K562 (cell line): ENCODE measurements around the gene TRABD2B. TPM values are rescaled to one million over a fixed set of nuclear protein-coding genes. Genes with fewer than 3 reads are reported as not detected.
A peak's percentile ranks its signal among the peaks of the same experiment; 100 is the strongest.

Experiments
- ATAC-seq: fragments of 200-7000 bp; cut with Tn5 transposase; 3 replicates; pipeline ENCODE4 v1.9.1; 2020; ENCODE audit warnings: moderate library complexity
- BruUV-seq: library from RNA; stranded (reverse); fragments of 400-500 nt; replicated peaks from 2 replicates; lab custom pipeline; 2021; lab: Mats Ljungman, UMichigan
- CTCF ChIA-PET: fragments of 300-600 bp; formaldehyde crosslinking; extraction: SDS; loops from one replicate; lab custom pipeline; 2021; ENCODE audit warnings: low intra/inter-chr PET ratio; lab: Yijun Ruan, JAX
- POLR2A ChIA-PET: fragments of 300-600, 350-650 bp; sonication (Branson Sonifier 250); formaldehyde crosslinking; extraction: SDS; loops from one replicate; lab custom pipeline; 2021; ENCODE audit warnings: antibody characterized with exemption, inconsistent platforms; lab: Yijun Ruan, JAX
- DNase-seq, 4 experiments: peaks; one replicate each; pipeline versions ENCODE4 v3.0.0 to v3.0.0-alpha.2; 2011 to 2018; ENCODE audit warnings: low spot score in 3 of 4, mixed read lengths in 3 of 4; ENCODE audit errors: extremely low read depth in 1 of 4
- FAIRE-seq: peaks from 2 replicates; lab custom pipeline; 2011; peaks lifted over from hg19 to GRCh38; lab: Jason Lieb, UNC
- H2AFZ ChIP-seq: 2 replicates; pipeline ENCODE4 v1.6.0; 2011; ENCODE audit warnings: low read depth, low read length, control low read depth, inconsistent platforms
- H3K27ac ChIP-seq: fragments of 200-600 bp; 3 replicates; pipeline ENCODE4 v1.8.0; 2011; ENCODE audit warnings: low read depth, mild to moderate bottlenecking, control low read depth, inconsistent platforms, low read length, moderate library complexity, mixed read lengths; ENCODE audit errors: extremely low read depth
- H3K27me3 ChIP-seq, 2 experiments: fragments of 300-600 bp in 1 of 2; 2 replicates in 1 of 2; 3 replicates in 1 of 2; pipeline versions ENCODE4 v1.6.0 to v1.8.0; 2011; ENCODE audit warnings: inconsistent platforms in 2 of 2, low read length in 2 of 2, mild to moderate bottlenecking in 1 of 2, mixed read lengths in 1 of 2, moderate library complexity in 1 of 2; ENCODE audit not compliant: control insufficient read depth in 2 of 2, insufficient read depth in 2 of 2
- H3K36me3 ChIP-seq: fragments of 300-600 bp; 3 replicates; pipeline ENCODE4 v1.8.0; 2011; ENCODE audit warnings: mild to moderate bottlenecking, low read length, inconsistent platforms; ENCODE audit not compliant: control insufficient read depth, insufficient read depth
- H3K4me1 ChIP-seq, 2 experiments: fragments of 200-600 bp in 1 of 2; replicated peaks in 1 of 2; 2 replicates in 1 of 2; 3 replicates in 1 of 2; pipeline versions ENCODE4 v1.5.1 to v1.8.0; 2011; ENCODE audit warnings: inconsistent platforms in 2 of 2, low read length in 2 of 2, mild to moderate bottlenecking in 1 of 2, mixed read lengths in 1 of 2, moderate library complexity in 1 of 2; ENCODE audit not compliant: control insufficient read depth in 2 of 2, insufficient read depth in 2 of 2
- H3K4me2 ChIP-seq: 2 replicates; pipeline ENCODE4 v1.6.1; 2011; ENCODE audit warnings: low read length, control low read depth, inconsistent platforms, mixed read lengths; ENCODE audit not compliant: insufficient read depth
- H3K4me3 ChIP-seq: fragments of 200-600 bp; sonication (generic), shearing (Covaris generic); 2 replicates; pipeline ENCODE4 v1.5.1; 2016; ENCODE audit warnings: control low read depth, inconsistent platforms
- H3K79me2 ChIP-seq: fragments of 200-600 bp; 3 replicates; pipeline ENCODE4 v1.8.0; 2011; ENCODE audit warnings: low read length, inconsistent platforms; ENCODE audit not compliant: control insufficient read depth, insufficient read depth
- H3K9ac ChIP-seq, 2 experiments: 2 replicates each; pipeline versions ENCODE4 v1.6.0 to v1.6.1; 2011; ENCODE audit warnings: low read depth in 2 of 2, low read length in 2 of 2, control low read depth in 1 of 2, inconsistent platforms in 1 of 2, mild to moderate bottlenecking in 1 of 2, mixed read lengths in 1 of 2; ENCODE audit not compliant: insufficient read depth in 1 of 2
- H3K9me1 ChIP-seq: one replicate; pipeline ENCODE4 v1.6.0; 2011; ENCODE audit warnings: inconsistent platforms, mild to moderate bottlenecking, low read length, moderate library complexity; ENCODE audit not compliant: control insufficient read depth, insufficient read depth
- H3K9me3 ChIP-seq: replicated peaks from 2 replicates; pipeline ENCODE4 v1.5.1; 2011; ENCODE audit warnings: low read depth, low read length, inconsistent platforms; ENCODE audit not compliant: control insufficient read depth, insufficient read depth
- H4K20me1 ChIP-seq: replicated peaks from 2 replicates; pipeline ENCODE4 v1.6.1; 2011; ENCODE audit warnings: low read length, inconsistent platforms, mixed read lengths; ENCODE audit not compliant: control insufficient read depth, insufficient read depth
- ATF3 ChIP-seq, 2 experiments: fragments of 450-650 bp in 1 of 2; sonication (generic) in 1 of 2; formaldehyde crosslinking in 1 of 2; IDR thresholded peaks in 1 of 2; conservative IDR thresholded peaks in 1 of 2; 2 replicates each; pipeline versions ENCODE4 v1.6.1 to v1.8.1; 2016 to 2023; ENCODE audit warnings: mild to moderate bottlenecking in 2 of 2, moderate library complexity in 2 of 2, inconsistent platforms in 1 of 2, missing genetic modification reagents in 1 of 2
- CEBPB ChIP-seq: fragments of 450-650 bp; IDR thresholded peaks from 2 replicates; pipeline ENCODE4 v1.6.1; 2016; ENCODE audit warnings: missing genetic modification characterization, missing compliant biosample characterization
- CEBPG ChIP-seq, 3 experiments: fragments of 200-800 bp in 1 of 3; sonication (Bioruptor generic) in 1 of 3; sonication (generic) in 1 of 3; formaldehyde crosslinking in 1 of 3; IDR thresholded peaks in 2 of 3; conservative IDR thresholded peaks in 1 of 3; 2 replicates each; pipeline versions ENCODE4 v1.6.1 to v1.8.0; 2016 to 2022; ENCODE audit warnings: missing compliant biosample characterization in 2 of 3, missing genetic modification characterization in 2 of 3, mild to moderate bottlenecking in 1 of 3, missing genetic modification reagents in 1 of 3
- EHMT2 ChIP-seq: fragments of 450-650 bp; IDR thresholded peaks from 2 replicates; pipeline ENCODE4 v1.6.1; 2018; ENCODE audit warnings: antibody characterized with exemption
- PHB ChIP-seq: fragments of 250-450 bp; sonication (Bioruptor Pico); IDR thresholded peaks from 2 replicates; pipeline ENCODE4 v1.5.0; 2021
- SMAD1 ChIP-seq: fragments of 150-350 bp; IDR thresholded peaks from 2 replicates; pipeline ENCODE4 v1.6.1; 2014; ENCODE audit warnings: low read length, low read depth; ENCODE audit not compliant: partially characterized antibody
- SNAPC5 ChIP-seq: fragments of 250-450 bp; sonication (Bioruptor Pico); IDR thresholded peaks from 2 replicates; pipeline ENCODE4 v1.8.0; 2021; ENCODE audit warnings: moderate library complexity, mild to moderate bottlenecking, inconsistent platforms
- TAF9B ChIP-seq: fragments of 450-650 bp; IDR thresholded peaks from 2 replicates; pipeline ENCODE4 v1.6.1; 2018; ENCODE audit warnings: mild to moderate bottlenecking; ENCODE audit not compliant: partially characterized antibody
- TCF3 ChIP-seq: sonication (generic); formaldehyde crosslinking; IDR thresholded peaks from 2 replicates; pipeline ENCODE4 v1.4.0; 2020; ENCODE audit warnings: mild to moderate bottlenecking, missing genetic modification reagents
- ZNF589 ChIP-seq: fragments of 200-800 bp; sonication (Bioruptor generic); IDR thresholded peaks from 2 replicates; pipeline ENCODE4 v1.6.1; 2016; ENCODE audit warnings: low read depth, missing genetic modification characterization, missing compliant biosample characterization
- ZNF717 ChIP-seq: fragments of 250-450 bp; sonication (Bioruptor Pico); IDR thresholded peaks from 2 replicates; pipeline ENCODE4 v1.5.0; 2021
- WGBS: fragments of 100-300 bp; shearing (Covaris generic); methylation state at CpG from one replicate; pipeline ENCODE4 v1.1.6; 2016; ENCODE audit warnings: low coverage, mixed read lengths; ENCODE audit not compliant: insufficient coverage; ENCODE audit errors: missing lambda C conversion rate; 5-methylcytosine and 5-hydroxymethylcytosine counted together
- in situ Hi-C: fragments of 300-500 bp; cut with MboI; formaldehyde crosslinking; loops from 4 replicates; pipeline ENCODE4 v1.15.0; 2018; ENCODE audit warnings: inconsistent platforms, mixed read lengths
- intact Hi-C: fragments of 100-400 bp; cut with micrococcal nuclease; formaldehyde crosslinking; loops from 2 replicates; pipeline ENCODE4 v1.14.2; 2022
- polyA plus RNA-seq, 8 experiments: library from polyadenylated mRNA; depleted of rRNA in 4 of 8; stranded (reverse) in 5 of 8; unstranded in 3 of 8; fragments of >200 nt; fragmentation: Nextera tagmentation in 2 of 8; fragmentation: Illumina TruSeq in 1 of 8; extraction: Ambion mirVana in 2 of 8; extraction: Trizol in 1 of 8; gene quantifications; 2 replicates each; pipeline versions ENCODE4 v1.2.1 to v1.2.3, GENCODE V29; 2011 to 2014; ENCODE audit warnings: inconsistent platforms in 1 of 8, missing spikeins in 1 of 8
- total RNA-seq, 7 experiments: library from RNA; depleted of rRNA in 6 of 7; stranded (reverse); fragments of >200 nt in 6 of 7; fragmentation: Illumina TruSeq in 2 of 7; extraction: Trizol in 2 of 7; gene quantifications; 2 replicates each; pipeline versions ENCODE4 v1.2.1 to v1.2.3, GENCODE V29; 2011 to 2021; ENCODE audit warnings: low replicate concordance in 1 of 7

The TRABD2B gene
- total and polyA plus RNA-seq, 9 of the 15 experiments (the other 6 are each of a cell fraction or from before 2014, with no cell fraction given) = not detected

GRCh38 chr1:47941609-47942239, 55.5 kb downstream of the TRABD2B start:
- ATAC-seq (no peak), FAIRE-seq (no peak), DNase-seq (no peak)
- intact Hi-C loops = no loop called here
- no TSS peak for BruUV-seq
- TF ChIP-seq TCF3 (CRISPR knock-in tag) (no peak), ATF3 (IDR thresholded peaks at IDR 0.05) (peak; percentile 80), ATF3 (CRISPR knock-in tag; conservative IDR thresholded peaks at IDR 0.05) (no peak), ZNF717 (CRISPR knock-in tag) (no peak), CEBPB (peak; percentile 44; the same call in 1 of the 2 replicates), PHB (CRISPR knock-in tag) (no peak), CEBPG (CRISPR knock-in tag; IDR thresholded peaks at IDR 0.05) (no peak), CEBPG (tag; conservative IDR thresholded peaks at IDR 0.05 in 1 of 2, IDR thresholded peaks at IDR 0.05 in 1 of 2) (peak; percentile 77 to 78), SMAD1 (no peak), EHMT2 (no peak), SNAPC5 (CRISPR knock-in tag) (no peak), ZNF589 (CRISPR knock-in tag) (no peak), TAF9B (no peak)
- WGBS = 0% methylated on average over 2 of the region's 2 CpGs
- Histone ChIP-seq H3K27me3 (0 out of 5 replicates have a peak, but pooled peaks cover 0 to 4% of the 10 kb centered on the region in 2 experiments), H3K4me2 (no peak overlapping the region), H3K79me2 (no peaks in the 10 kb centered on the region), H2AFZ (no peak overlapping the region), H4K20me1 (no peaks in the 10 kb centered on the region), H3K36me3 (no peaks in the 10 kb centered on the region), H3K9me3 (no peaks in the 10 kb centered on the region), H3K9me1 (no peaks in the 10 kb centered on the region), H3K4me3 (no peak overlapping the region), H3K4me1 (no peaks in the 10 kb centered on the region), H3K27ac (no peak overlapping the region), H3K9ac (no peak overlapping the region)
- ChIA-PET CTCF (no interaction called here), POLR2A (no interaction called here)
- in situ Hi-C loops = no loop called here
